Measurements from ENCODE around the gene RCN2. TPM values are rescaled to one million over a fixed set of nuclear protein-coding genes. Genes with fewer than 3 reads are reported as not detected.

RCN2 gene
- total RNA-seq, 4 donors from 2014 or later = 27.6 to 44.1 (median 41.8) TPM

DNA sequence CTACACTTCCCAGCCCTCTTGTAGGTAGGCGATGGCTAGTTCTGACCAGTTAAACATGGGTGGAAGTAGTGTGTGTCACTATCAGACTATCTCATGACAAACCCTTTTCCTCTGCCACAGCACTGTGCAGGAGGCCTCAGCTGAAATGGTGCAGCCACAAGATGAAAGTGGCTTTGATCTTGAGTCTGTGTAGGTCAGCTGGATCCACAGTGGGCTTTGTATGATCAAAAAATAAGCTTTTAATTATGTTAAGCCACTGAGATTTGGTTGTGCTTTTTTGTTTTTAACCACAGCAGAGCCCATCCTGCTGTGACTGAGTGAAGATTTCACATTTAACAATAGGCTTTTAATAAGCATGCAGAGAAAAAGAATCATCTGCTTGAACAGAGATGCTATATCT, 19.7 kb downstream of the RCN2 start:
- no peaks in the 10 kb centered on the region for H3K27me3 ChIP-seq
- intact Hi-C loops (cut with DNase I) = no loop called here
- H3K9me3 ChIP-seq = no peaks in the 10 kb centered on the region
- WGBS, 2 donors = 67 to 94% methylated on average over 1 of the region's 1 CpG
- no peak overlapping the region for H3K4me3 ChIP-seq
- TF ChIP-seq POLR2A (IDR thresholded peaks at IDR 0.05) = no peak
- TF ChIP-seq, protein P1, sequence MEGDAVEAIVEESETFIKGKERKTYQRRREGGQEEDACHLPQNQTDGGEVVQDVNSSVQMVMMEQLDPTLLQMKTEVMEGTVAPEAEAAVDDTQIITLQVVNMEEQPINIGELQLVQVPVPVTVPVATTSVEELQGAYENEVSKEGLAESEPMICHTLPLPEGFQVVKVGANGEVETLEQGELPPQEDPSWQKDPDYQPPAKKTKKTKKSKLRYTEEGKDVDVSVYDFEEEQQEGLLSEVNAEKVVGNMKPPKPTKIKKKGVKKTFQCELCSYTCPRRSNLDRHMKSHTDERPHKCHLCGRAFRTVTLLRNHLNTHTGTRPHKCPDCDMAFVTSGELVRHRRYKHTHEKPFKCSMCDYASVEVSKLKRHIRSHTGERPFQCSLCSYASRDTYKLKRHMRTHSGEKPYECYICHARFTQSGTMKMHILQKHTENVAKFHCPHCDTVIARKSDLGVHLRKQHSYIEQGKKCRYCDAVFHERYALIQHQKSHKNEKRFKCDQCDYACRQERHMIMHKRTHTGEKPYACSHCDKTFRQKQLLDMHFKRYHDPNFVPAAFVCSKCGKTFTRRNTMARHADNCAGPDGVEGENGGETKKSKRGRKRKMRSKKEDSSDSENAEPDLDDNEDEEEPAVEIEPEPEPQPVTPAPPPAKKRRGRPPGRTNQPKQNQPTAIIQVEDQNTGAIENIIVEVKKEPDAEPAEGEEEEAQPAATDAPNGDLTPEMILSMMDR (IDR thresholded peaks at IDR 0.05) = no peak
- peaks cover 0 to 45% (median 0%) of the 10 kb centered on the region in 3 donors for H3K36me3 ChIP-seq
- H3K27ac ChIP-seq = no peak overlapping the region
- H3K4me1 ChIP-seq = no peaks in the 10 kb centered on the region
- DNase-seq = no peak

DNA sequence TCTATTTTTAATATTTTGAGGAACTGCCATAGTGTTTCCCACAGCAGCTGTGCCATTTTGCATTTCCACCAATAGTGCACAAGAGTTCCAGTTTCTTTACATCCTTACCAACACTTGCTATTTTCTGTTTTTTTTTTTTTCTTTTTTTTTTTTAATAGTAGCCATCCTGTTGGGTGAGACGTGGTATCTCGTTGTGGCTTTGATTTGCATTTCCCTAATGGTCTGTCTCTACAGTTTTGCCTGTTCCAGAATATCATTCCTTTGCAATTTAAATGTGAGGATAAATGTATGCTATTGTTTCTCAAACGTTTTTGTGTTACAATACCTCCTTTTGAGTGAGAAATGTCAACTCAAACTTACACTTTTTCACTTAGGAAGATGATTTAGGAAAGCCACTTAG, 22.4 kb downstream of the RCN2 start:
- no peaks in the 10 kb centered on the region for H3K4me1 ChIP-seq
- no peak for DNase-seq
- H3K27ac ChIP-seq = no peak overlapping the region
- no peak overlapping the region for H3K4me3 ChIP-seq
- TF ChIP-seq, protein P1 (IDR thresholded peaks at IDR 0.05) = no peak
- TF ChIP-seq POLR2A (IDR thresholded peaks at IDR 0.05) = no peak
- no peaks in the 10 kb centered on the region for H3K27me3 ChIP-seq
- peaks cover 0 to 26% (median 0%) of the 10 kb centered on the region in 3 donors for H3K36me3 ChIP-seq
- WGBS, 2 donors = 55 to 61% methylated on average over 3 of the region's 3 CpGs
- intact Hi-C loops (cut with DNase I) = no loop called here
- no peaks in the 10 kb centered on the region for H3K9me3 ChIP-seq

DNA sequence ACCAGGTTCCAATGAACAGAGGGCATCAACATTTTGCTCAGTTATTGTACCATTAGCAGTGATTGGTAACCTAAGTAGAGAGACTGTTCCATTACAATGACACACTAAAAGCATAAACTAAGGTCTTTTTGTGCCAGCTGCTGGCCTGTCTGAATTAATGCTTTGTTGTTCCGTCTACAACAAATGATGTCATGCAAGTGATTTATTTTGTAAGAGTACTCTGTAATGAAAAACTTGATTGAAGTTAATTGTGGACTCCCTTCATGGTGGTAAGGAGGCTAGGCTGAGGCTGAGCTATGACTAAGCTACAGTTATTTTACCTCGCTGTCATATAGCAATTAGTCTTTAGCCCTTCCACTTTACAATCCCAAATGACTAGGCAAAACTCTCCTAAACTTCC, 23.2 kb downstream of the RCN2 start:
- Histone ChIP-seq H3K27ac (no peak overlapping the region), H3K4me1 (no peaks in the 10 kb centered on the region)
- DNase-seq = no peak

GRCh38 chr15:76961268-76962011, 29.9 kb downstream of the RCN2 start:
- intact Hi-C loops (cut with DNase I) = no loop called here
- Histone ChIP-seq H3K4me3 (no peak overlapping the region), H3K9me3 (no peaks in the 10 kb centered on the region), H3K27ac (no peak overlapping the region), H3K4me1 (peaks cover 0 to 6% (median 0%) of the 10 kb centered on the region in 3 donors), H3K27me3 (no peaks in the 10 kb centered on the region), H3K36me3 (no peaks in the 10 kb centered on the region)
- WGBS, 2 donors = 71 to 89% methylated on average over 6 of the region's 6 CpGs
- TF ChIP-seq, protein P1 (IDR thresholded peaks at IDR 0.05) = no peak
- TF ChIP-seq POLR2A (IDR thresholded peaks at IDR 0.05) = no peak
- no peak for DNase-seq

More for the DNA sequence above, 23.2 kb downstream of the RCN2 start:
- Histone ChIP-seq H3K36me3 (peaks cover 0 to 18% (median 0%) of the 10 kb centered on the region in 3 donors), H3K4me3 (no peak overlapping the region), H3K9me3 (no peaks in the 10 kb centered on the region), H3K27me3 (no peaks in the 10 kb centered on the region)
- 37 to 57% methylated on average over 2 of the region's 2 CpGs for WGBS, 2 donors
- TF ChIP-seq, protein P1 (IDR thresholded peaks at IDR 0.05) = no peak
- TF ChIP-seq POLR2A (IDR thresholded peaks at IDR 0.05) = no peak
- intact Hi-C loops (cut with DNase I) = no loop called here

DNA sequence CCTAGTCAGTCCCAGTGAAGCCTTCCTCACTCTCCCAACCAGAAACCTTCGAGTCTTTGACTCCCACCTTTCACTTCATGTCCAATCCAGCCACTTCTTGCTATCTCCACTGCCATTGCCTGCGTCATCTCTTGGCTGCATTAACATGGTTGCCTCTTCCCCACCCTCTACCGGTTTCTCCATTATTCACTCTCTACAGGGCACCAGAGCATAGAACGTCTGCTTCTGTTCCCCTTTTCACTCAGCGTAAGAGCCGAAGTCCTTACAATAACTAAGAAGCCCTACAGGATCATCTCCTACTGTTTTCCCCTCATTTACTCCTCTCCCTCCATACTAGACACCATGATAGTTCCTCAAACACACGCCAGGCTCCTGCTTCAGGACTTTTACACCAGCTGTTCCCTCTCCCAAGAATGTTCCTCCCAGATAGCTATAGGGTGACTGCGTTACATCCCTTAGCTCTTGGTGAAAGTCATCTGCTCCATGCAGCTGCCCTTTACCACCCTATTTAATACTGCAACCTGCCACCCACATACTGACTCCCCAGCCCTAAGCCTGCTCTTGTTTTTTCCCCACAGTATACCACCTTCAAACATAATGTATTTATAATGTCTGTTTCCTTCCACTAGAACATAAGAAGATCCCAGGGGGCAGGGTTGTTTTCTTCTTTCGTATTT, 30.9 kb downstream of the RCN2 start:
- H3K9me3 ChIP-seq = no peaks in the 10 kb centered on the region
- DNase-seq = no peak

More for the DNA sequence above, 30.9 kb downstream of the RCN2 start:
- Histone ChIP-seq H3K4me1 (peaks cover 0 to 16% (median 0%) of the 10 kb centered on the region in 3 donors), H3K4me3 (no peak overlapping the region), H3K27ac (no peak overlapping the region), H3K27me3 (no peaks in the 10 kb centered on the region), H3K36me3 (no peaks in the 10 kb centered on the region)
- TF ChIP-seq POLR2A (IDR thresholded peaks at IDR 0.05) = no peak
- TF ChIP-seq, protein P1 (IDR thresholded peaks at IDR 0.05) = no peak
- intact Hi-C loops (cut with DNase I) = no loop called here
- WGBS, 2 donors = 79 to 88% methylated on average over 9 of the region's 9 CpGs

All from esophagus squamous epithelium (tissue), 5 donors.